Kidney (tissue), 14 donors: ENCODE results near the gene SPX. TPM values are rescaled to one million over a fixed set of nuclear protein-coding genes. Genes with fewer than 3 reads are reported as not detected.

ENCODE experiments used
- DNase-seq, 5 donors: peaks; one replicate each; pipeline ENCODE4 v3.0.0-alpha.2; 2013 to 2020
- FAIRE-seq: peaks from 2 replicates; lab custom pipeline; 2012; peaks lifted over from hg19 to GRCh38; lab: Jason Lieb, UNC
- H3K27ac ChIP-seq, 2 donors: one replicate each; pipeline ENCODE4 v1.7.0; 2013; ENCODE audit warnings: low read depth in 2 of 2, low read length in 2 of 2, inconsistent platforms in 1 of 2
- H3K27me3 ChIP-seq: one replicate; pipeline ENCODE4 v1.7.1; 2013; ENCODE audit warnings: low read length, inconsistent platforms; ENCODE audit not compliant: control insufficient read depth, insufficient read depth
- H3K36me3 ChIP-seq, 3 donors: one replicate each; pipeline versions ENCODE4 v1.7.0 to v1.7.1; 2013; ENCODE audit warnings: low read length in 3 of 3, control low read depth in 1 of 3, inconsistent platforms in 1 of 3; ENCODE audit not compliant: insufficient read depth in 3 of 3, control insufficient read depth in 2 of 3
- H3K4me1 ChIP-seq, 3 donors: one replicate each; pipeline versions ENCODE4 v1.7.0 to v1.7.1; 2013; ENCODE audit warnings: low read length in 3 of 3, inconsistent platforms in 1 of 3, low read depth in 1 of 3; ENCODE audit not compliant: control insufficient read depth in 2 of 3, insufficient read depth in 2 of 3
- H3K4me3 ChIP-seq, 3 donors: one replicate each; pipeline versions ENCODE4 v1.7.0 to v1.8.1; 2013; ENCODE audit warnings: low read length in 3 of 3, control low read depth in 1 of 3, inconsistent platforms in 1 of 3
- H3K9ac ChIP-seq, 3 donors: one replicate each; pipeline versions ENCODE4 v1.7.0 to v1.7.1; 2013; ENCODE audit warnings: low read length in 3 of 3, control low read depth in 1 of 3, inconsistent platforms in 1 of 3
- H3K9me3 ChIP-seq, 3 donors: one replicate each; pipeline versions ENCODE4 v1.7.0 to v1.7.1; 2013; ENCODE audit warnings: low read length in 3 of 3, control low read depth in 1 of 3, inconsistent platforms in 1 of 3; ENCODE audit not compliant: control insufficient read depth in 2 of 3, insufficient read depth in 1 of 3
- intact Hi-C: fragments of 100-400 bp; cut with DNase I; formaldehyde crosslinking; loops from one replicate; pipeline ENCODE4 v1.11.1; 2022
- polyA plus RNA-seq: library from polyadenylated mRNA; stranded (reverse); fragments of 350-450 nt; fragmentation: Illumina TruSeq; extraction: RNeasy Lipid Tissue Mini Kit (QIAGEN cat#74804); gene quantifications from one replicate; pipeline ENCODE4 v1.2.3, GENCODE V29; 2014; ENCODE audit warnings: low read depth, low replicate concordance; ENCODE audit not compliant: insufficient read depth
- total RNA-seq: library from RNA; stranded (reverse); fragmentation: NEBNext Ultra II Directional; extraction: Animal tissue kit (Norgen Biotek cat#: 25700); gene quantifications from one replicate; pipeline ENCODE4 v1.2.1, GENCODE V29; 2021
- TF ChIP-seq, protein P1 (sequence below): IDR thresholded peaks from 3 replicates; pipeline ENCODE4 v1.5.1; 2012; ENCODE audit warnings: mild to moderate bottlenecking, moderate library complexity, borderline replicate concordance; ENCODE audit not compliant: insufficient read depth; ENCODE audit errors: extremely low read depth
- donor health status: control.
- donor health status: control.
- donor health status: control.
- donor health status: control.
- donor health status: control.
- donor health status: DM: yes; HTN: yes; CAD: no.
- donor health status: Normal renal cell carcinoma (clear cell type).

SPX gene
- total and polyA plus RNA-seq, 2 donors from 2014 or later = 28.2 to 52.2 TPM

DNA sequence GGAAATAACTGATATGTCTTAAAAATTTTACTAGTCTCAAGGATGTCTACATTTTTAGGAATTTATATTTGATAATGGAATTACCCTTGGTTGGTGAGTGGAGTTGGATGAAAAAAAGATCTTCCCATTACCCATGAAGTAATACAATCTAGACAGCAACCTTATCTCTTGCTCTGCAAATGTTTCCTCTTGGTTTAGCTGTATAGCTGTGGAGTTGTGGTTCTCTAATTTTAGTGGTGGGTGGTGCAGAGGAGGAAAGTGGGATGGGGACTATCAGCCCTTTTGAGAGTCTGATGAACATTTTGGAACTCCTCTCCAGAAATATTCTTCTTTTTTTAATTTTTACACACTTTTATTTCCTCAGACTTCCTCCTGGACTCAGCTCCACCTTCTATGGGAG, 17.1 kb downstream of the SPX start:
- Histone ChIP-seq H3K9me3 (no peaks in the 10 kb centered on the region), H3K4me1 (no peaks in the 10 kb centered on the region), H3K27me3 (no peaks in the 10 kb centered on the region), H3K4me3 (no peak overlapping the region), H3K27ac (no peak overlapping the region), H3K9ac (no peak overlapping the region), H3K36me3 (no peaks in the 10 kb centered on the region)
- TF ChIP-seq, protein P1, sequence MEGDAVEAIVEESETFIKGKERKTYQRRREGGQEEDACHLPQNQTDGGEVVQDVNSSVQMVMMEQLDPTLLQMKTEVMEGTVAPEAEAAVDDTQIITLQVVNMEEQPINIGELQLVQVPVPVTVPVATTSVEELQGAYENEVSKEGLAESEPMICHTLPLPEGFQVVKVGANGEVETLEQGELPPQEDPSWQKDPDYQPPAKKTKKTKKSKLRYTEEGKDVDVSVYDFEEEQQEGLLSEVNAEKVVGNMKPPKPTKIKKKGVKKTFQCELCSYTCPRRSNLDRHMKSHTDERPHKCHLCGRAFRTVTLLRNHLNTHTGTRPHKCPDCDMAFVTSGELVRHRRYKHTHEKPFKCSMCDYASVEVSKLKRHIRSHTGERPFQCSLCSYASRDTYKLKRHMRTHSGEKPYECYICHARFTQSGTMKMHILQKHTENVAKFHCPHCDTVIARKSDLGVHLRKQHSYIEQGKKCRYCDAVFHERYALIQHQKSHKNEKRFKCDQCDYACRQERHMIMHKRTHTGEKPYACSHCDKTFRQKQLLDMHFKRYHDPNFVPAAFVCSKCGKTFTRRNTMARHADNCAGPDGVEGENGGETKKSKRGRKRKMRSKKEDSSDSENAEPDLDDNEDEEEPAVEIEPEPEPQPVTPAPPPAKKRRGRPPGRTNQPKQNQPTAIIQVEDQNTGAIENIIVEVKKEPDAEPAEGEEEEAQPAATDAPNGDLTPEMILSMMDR = no peak
- intact Hi-C loops = no loop called here
- FAIRE-seq (no peak), DNase-seq (no peak)

- Histone ChIP-seq H3K27ac (no peak overlapping the region), H3K4me1 (no peaks in the 10 kb centered on the region), H3K4me3 (no peak overlapping the region), H3K27me3 (no peaks in the 10 kb centered on the region), H3K9ac (no peak overlapping the region), H3K36me3 (no peaks in the 10 kb centered on the region), H3K9me3 (no peaks in the 10 kb centered on the region)
- no peak for FAIRE-seq
- TF ChIP-seq, protein P1 = no peak
- no peak for DNase-seq
- intact Hi-C loops = no loop called here
Observed at GRCh38 chr12:21545557-21545956, 19.5 kb downstream of the SPX start.

GRCh38 chr12:21546716-21547115, 20.6 kb downstream of the SPX start:
- Histone ChIP-seq H3K9me3 (no peaks in the 10 kb centered on the region), H3K4me3 (no peak overlapping the region), H3K27ac (no peak overlapping the region), H3K9ac (no peak overlapping the region), H3K36me3 (no peaks in the 10 kb centered on the region), H3K27me3 (no peaks in the 10 kb centered on the region), H3K4me1 (no peaks in the 10 kb centered on the region)
- TF ChIP-seq, protein P1 = no peak
- intact Hi-C loops = no loop called here
- FAIRE-seq (no peak), DNase-seq (no peak)

GRCh38 chr12:21547437-21547836, 21.3 kb downstream of the SPX start:
- H3K4me3 ChIP-seq = no peak overlapping the region
- H3K4me1 ChIP-seq = no peaks in the 10 kb centered on the region
- DNase-seq (no peak), FAIRE-seq (no peak)
- no peak overlapping the region for H3K27ac ChIP-seq
- no peaks in the 10 kb centered on the region for H3K36me3 ChIP-seq
- no peak overlapping the region for H3K9ac ChIP-seq
- H3K9me3 ChIP-seq = no peaks in the 10 kb centered on the region
- TF ChIP-seq, protein P1 = no peak
- intact Hi-C loops = no loop called here
- H3K27me3 ChIP-seq = no peaks in the 10 kb centered on the region
